T-cell (primary cell): ENCODE data around the gene RGS7. TPM values are rescaled to one million over a fixed set of nuclear protein-coding genes. Genes with fewer than 3 reads are reported as not detected.
"Not testable (repeated sequence)": the region's sequence is repeated elsewhere in the genome, so short reads cannot be mapped to it uniquely, and the experiment has no call there.

Experiments used
- ATAC-seq, 4 experiments: fragments of 200-7000 bp in 3 of 4; fragments of 150-1000 bp in 1 of 4; cut with Tn5 transposase; replicated peaks in 1 of 4; 1 replicate in 3 of 4; 2 replicates in 1 of 4; pipeline ENCODE4 v1.10.0; 2021; ENCODE audit warnings: moderate library complexity in 3 of 4, mild to moderate bottlenecking in 2 of 4, moderate number of reproducible peaks in 1 of 4
- CTCF ChIA-PET, 2 donors: fragments of 300-600 bp; sonication (Branson Sonifier 250); formaldehyde crosslinking; loops; one replicate each; lab custom pipeline; 2022; ENCODE audit warnings: antibody characterized with exemption in 2 of 2; lab: Charles Lee
- POLR2A ChIA-PET, 2 donors: fragments of 300-600 bp; sonication (Branson Sonifier 250); formaldehyde crosslinking; loops; one replicate each; lab custom pipeline; 2022; ENCODE audit warnings: antibody characterized with exemption in 2 of 2; lab: Charles Lee
- DNase-seq, 35 experiments: peaks; one replicate each; pipeline versions ENCODE4 v3.0.0 to v3.0.0-alpha.2; 2013 to 2023
- H3K27ac ChIP-seq: one replicate; pipeline ENCODE4 v1.5.1; 2013; ENCODE audit warnings: low read length
- H3K27me3 ChIP-seq, 2 experiments: replicated peaks in 1 of 2; 1 replicate in 1 of 2; 2 replicates in 1 of 2; pipeline versions ENCODE4 v1.6.1 to v1.7.0; 2013; ENCODE audit warnings: low read length in 1 of 2, mixed read lengths in 1 of 2; ENCODE audit not compliant: control insufficient read depth in 2 of 2, insufficient read depth in 2 of 2; ENCODE audit errors: extremely low read depth in 1 of 2
- H3K36me3 ChIP-seq, 2 donors: 1 replicate in 1 of 2; 2 replicates in 1 of 2; pipeline versions ENCODE4 v1.6.1 to v1.7.0; 2013; ENCODE audit warnings: low read length in 1 of 2; ENCODE audit not compliant: control insufficient read depth in 2 of 2, insufficient read depth in 1 of 2; ENCODE audit errors: extremely low read depth in 1 of 2
- H3K4me1 ChIP-seq, 2 experiments: 1 replicate in 1 of 2; 2 replicates in 1 of 2; pipeline versions ENCODE4 v1.6.1 to v1.7.0; 2013; ENCODE audit warnings: low read length in 2 of 2, mixed read lengths in 1 of 2; ENCODE audit not compliant: insufficient read depth in 2 of 2, control insufficient read depth in 1 of 2; ENCODE audit errors: extremely low read depth in 1 of 2
- H3K4me3 ChIP-seq, 2 donors: 1 replicate in 1 of 2; 2 replicates in 1 of 2; pipeline versions ENCODE4 v1.5.1 to v1.7.0; 2013; ENCODE audit warnings: mild to moderate bottlenecking in 2 of 2, low read length in 1 of 2, moderate library complexity in 1 of 2; ENCODE audit not compliant: control insufficient read depth in 1 of 2; ENCODE audit errors: extremely low read depth in 1 of 2
- H3K9me3 ChIP-seq: 2 replicates; pipeline ENCODE4 v1.7.0; 2013
- H3K27ac Mint-ChIP-seq, 2 donors: one replicate each; pipeline ENCODE4 v1.8.0; 2020 to 2021; ENCODE audit warnings: mild to moderate bottlenecking in 2 of 2, mixed read lengths in 2 of 2
- H3K27me3 Mint-ChIP-seq, 2 donors: one replicate each; pipeline ENCODE4 v1.8.0; 2021 to 2022; ENCODE audit warnings: mixed read lengths in 2 of 2
- H3K36me3 Mint-ChIP-seq: one replicate; pipeline ENCODE4 v1.8.0; 2021; ENCODE audit warnings: mixed read lengths
- H3K4me1 Mint-ChIP-seq, 3 donors: one replicate each; pipeline ENCODE4 v1.8.0; 2020 to 2022; ENCODE audit warnings: mixed read lengths in 3 of 3, mild to moderate bottlenecking in 1 of 3
- H3K4me3 Mint-ChIP-seq, 3 donors: one replicate each; pipeline ENCODE4 v1.8.0; 2020 to 2022; ENCODE audit warnings: mild to moderate bottlenecking in 3 of 3, mixed read lengths in 3 of 3, moderate library complexity in 3 of 3
- H3K9me3 Mint-ChIP-seq, 3 donors: one replicate each; pipeline ENCODE4 v1.8.0; 2020 to 2022; ENCODE audit warnings: mixed read lengths in 3 of 3
- WGBS: methylation state at CpG from one replicate; pipeline ENCODE4 v1.1.5; 2013; ENCODE audit warnings: missing lambda C conversion rate; ENCODE audit not compliant: insufficient coverage; 5-methylcytosine and 5-hydroxymethylcytosine counted together
- total RNA-seq, 35 experiments: library from RNA in 6 of 35; stranded (reverse) in 6 of 35; fragments of 120-200 nt in 1 of 35; gene quantifications; one replicate each; pipeline versions ENCODE4 v1.2.1 to v1.2.4 and lab custom pipeline; 2013 to 2026

Gene RGS7
- total RNA-seq, 5 donors from 2014 or later (not counting 1 experiment from before 2014, with no cell fraction given): not detected

DNA sequence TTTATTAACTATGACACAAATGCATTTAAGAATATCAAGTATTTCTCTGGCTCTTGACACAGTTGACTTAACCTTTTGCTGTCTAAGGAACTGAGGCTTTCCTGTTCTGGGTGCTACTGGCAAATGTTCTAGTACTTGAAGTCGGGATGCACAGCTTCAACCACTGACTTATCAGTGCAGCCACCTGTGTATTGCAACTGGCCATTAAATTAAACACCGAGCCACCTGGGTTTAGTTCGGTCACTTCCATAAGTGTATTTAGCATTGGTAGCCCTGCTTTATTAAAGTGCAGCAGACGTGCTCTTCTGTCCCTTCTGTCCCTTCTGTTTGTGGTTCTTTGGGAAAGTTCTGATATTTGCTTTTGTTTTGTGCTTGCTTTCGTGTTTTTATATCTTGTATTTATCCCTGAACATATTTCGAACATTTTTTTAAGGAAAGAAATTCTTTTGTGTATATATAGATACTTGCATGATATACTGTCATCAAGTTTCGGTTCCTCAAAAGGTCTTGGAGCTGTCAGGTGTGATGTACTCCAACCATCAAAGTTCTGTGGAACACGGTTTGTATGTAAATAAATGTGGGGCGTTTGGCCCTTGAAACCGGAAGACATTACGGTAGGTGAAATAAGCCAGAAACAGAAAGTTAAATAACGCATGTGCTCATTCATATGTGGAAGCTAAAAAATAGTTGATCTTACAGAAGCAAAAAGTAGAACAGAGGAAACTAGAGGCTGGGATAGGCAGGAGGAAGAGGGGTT lies 447.1 kb downstream of the RGS7 start:
- Histone ChIP-seq H3K9me3 (no peaks in the 10 kb centered on the region), H3K27ac (no peak overlapping the region), H3K4me3 (no peak overlapping the region), H3K4me1 (no peaks in the 10 kb centered on the region), H3K36me3 (no peaks in the 10 kb centered on the region), H3K27me3 (no peaks in the 10 kb centered on the region)
- Mint-ChIP-seq H3K9me3 (peaks cover 3 to 10% (median 4%) of the 10 kb centered on the region in 3 donors), H3K27ac (no peak overlapping the region), H3K27me3 (peaks cover 0 to 1% of the 10 kb centered on the region in 2 donors), H3K4me1 (no peaks in the 10 kb centered on the region), H3K36me3 (no peaks in the 10 kb centered on the region), H3K4me3 (no peak overlapping the region)
- ChIA-PET CTCF (no interaction called here), POLR2A (no interaction called here)
- DNase-seq: no peak
- WGBS: 81% methylated on average over 9 of the region's 12 CpGs
- ATAC-seq: no peak

DNA sequence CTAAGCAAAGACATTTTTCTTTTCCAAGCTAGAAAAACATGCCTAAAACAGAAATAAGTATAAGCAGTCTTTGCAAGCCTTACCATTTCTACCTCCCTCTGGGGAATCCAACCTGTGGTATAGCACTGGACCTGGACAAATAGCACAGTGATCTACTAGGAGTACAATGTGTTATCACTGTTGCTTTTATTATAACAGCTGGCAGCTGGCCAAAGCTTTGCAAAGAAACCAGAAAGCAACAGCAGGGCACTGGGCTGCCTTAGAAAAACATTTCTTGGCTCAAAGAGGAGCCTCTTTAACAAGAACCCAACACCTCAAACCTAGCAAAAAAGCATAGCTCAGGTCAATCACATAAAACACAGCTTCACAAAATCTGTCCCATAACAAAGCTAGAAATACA lies 450.5 kb downstream of the RGS7 start:
- Histone ChIP-seq H3K36me3 (no peaks in the 10 kb centered on the region), H3K27ac (no peak overlapping the region), H3K27me3 (no peaks in the 10 kb centered on the region), H3K4me1 (no peaks in the 10 kb centered on the region), H3K9me3 (no peaks in the 10 kb centered on the region), H3K4me3 (no peak overlapping the region)
- Mint-ChIP-seq H3K27ac (no peak overlapping the region), H3K4me1 (no peaks in the 10 kb centered on the region), H3K4me3 (no peak overlapping the region), H3K36me3 (no peaks in the 10 kb centered on the region), H3K9me3 (peaks cover 8 to 20% (median 9%) of the 10 kb centered on the region in 3 donors), H3K27me3 (peaks cover 0 to 1% of the 10 kb centered on the region in 2 donors)
- no peak for ATAC-seq
- DNase-seq: no peak
- ChIA-PET CTCF (no interaction called here), POLR2A (interaction anchor here in 1 of 2 donors (0.6 kb wide), 1 partner anchor 13 kb away, joined by 3 read pairs; no protein-coding TSS in a partner anchor)

DNA sequence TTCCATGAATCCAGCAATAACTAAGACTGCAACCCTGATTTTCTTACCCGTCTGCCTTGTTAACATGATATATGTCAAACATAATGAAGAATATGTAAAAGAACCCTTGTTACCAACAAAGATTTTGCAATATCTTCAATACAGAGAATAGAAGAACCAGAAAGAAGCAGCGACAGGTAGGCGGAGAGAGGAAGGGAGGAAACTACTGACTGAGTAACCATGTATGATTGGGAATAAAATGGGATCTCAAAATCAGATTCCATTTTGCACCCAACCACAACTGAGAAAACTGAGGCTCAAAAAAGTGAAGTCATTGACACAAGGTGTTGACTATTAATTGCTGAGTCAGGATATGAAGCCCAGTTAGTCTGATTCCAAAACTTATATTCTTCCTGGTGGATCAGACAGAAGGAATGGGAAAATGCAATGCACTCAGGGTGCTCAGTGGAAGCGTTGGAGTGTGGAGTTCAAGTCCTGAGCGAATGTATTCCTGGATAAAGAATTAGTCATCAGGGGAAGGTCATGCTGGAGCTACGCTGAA lies 451.7 kb downstream of the RGS7 start:
- DNase-seq (no peak), ATAC-seq (no peak)
- H3K27ac ChIP-seq: no peak overlapping the region
- no peak overlapping the region for H3K4me3 ChIP-seq
- POLR2A ChIA-PET: no interaction called here
- H3K36me3 Mint-ChIP-seq: no peaks in the 10 kb centered on the region
- 67% methylated on average over 3 of the region's 6 CpGs for WGBS
- peaks cover 0 to 1% of the 10 kb centered on the region in 2 donors for H3K27me3 Mint-ChIP-seq
- no peaks in the 10 kb centered on the region for H3K4me1 ChIP-seq
- peaks cover 9 to 13% (median 11%) of the 10 kb centered on the region in 3 donors for H3K9me3 Mint-ChIP-seq
- H3K36me3 ChIP-seq: no peaks in the 10 kb centered on the region
- H3K27ac Mint-ChIP-seq: no peak overlapping the region
- no peaks in the 10 kb centered on the region for H3K27me3 ChIP-seq
- no peaks in the 10 kb centered on the region for H3K4me1 Mint-ChIP-seq
- no peaks in the 10 kb centered on the region for H3K9me3 ChIP-seq
- CTCF ChIA-PET: no interaction called here
- H3K4me3 Mint-ChIP-seq: no peak overlapping the region

DNA sequence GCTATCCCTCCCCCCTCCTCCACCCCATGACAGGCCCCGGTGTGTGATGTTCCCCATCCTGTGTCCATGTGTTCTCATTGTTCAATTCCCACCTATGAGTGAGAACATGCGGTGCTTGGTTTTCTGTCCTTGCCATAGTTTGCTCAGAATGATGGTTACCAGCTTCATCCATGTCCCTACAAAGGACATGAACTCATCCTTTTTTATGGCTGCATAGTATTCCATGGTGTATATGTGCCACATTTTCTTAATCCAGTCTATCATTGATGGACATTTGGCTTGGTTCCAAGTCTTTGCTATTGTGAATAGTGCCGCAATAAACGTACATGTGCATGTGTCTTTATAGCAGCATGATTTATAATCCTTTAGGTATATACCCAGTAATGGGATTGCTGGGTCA lies 461.6 kb downstream of the RGS7 start:
- H3K27ac Mint-ChIP-seq, H3K9me3 ChIP-seq, H3K27me3 ChIP-seq, H3K36me3 Mint-ChIP-seq, ATAC-seq, POLR2A ChIA-PET, H3K4me3 ChIP-seq, H3K27me3 Mint-ChIP-seq, CTCF ChIA-PET, DNase-seq, H3K4me1 Mint-ChIP-seq, H3K4me3 Mint-ChIP-seq, H3K4me1 ChIP-seq, H3K27ac ChIP-seq, H3K36me3 ChIP-seq: not testable (repeated sequence)
- WGBS: 75% methylated on average over 1 of the region's 4 CpGs
- peaks cover 7 to 11% (median 11%) of the 10 kb centered on the region in 3 donors for H3K9me3 Mint-ChIP-seq

DNA sequence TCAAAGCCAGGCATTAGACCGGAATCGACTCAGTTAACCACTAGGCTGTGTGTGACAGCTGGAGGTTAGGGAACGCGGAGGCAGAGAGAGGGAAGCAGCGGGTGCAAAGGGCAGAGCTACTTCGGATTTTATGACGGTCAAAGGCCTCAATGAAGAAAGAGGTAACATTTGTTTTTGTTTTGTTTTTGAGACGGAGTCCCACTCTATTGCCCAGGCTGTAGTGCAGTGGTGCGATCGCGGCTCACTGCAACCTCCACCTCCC lies 468.3 kb downstream of the RGS7 start:
- H3K9me3 Mint-ChIP-seq: peaks cover 3 to 11% (median 4%) of the 10 kb centered on the region in 3 donors
- ATAC-seq (no peak), DNase-seq (no peak)
- H3K36me3 ChIP-seq: no peaks in the 10 kb centered on the region
- no peaks in the 10 kb centered on the region for H3K27me3 ChIP-seq
- POLR2A ChIA-PET: no interaction called here
- no peaks in the 10 kb centered on the region for H3K9me3 ChIP-seq
- H3K27ac Mint-ChIP-seq: no peak overlapping the region
- H3K36me3 Mint-ChIP-seq: no peaks in the 10 kb centered on the region
- H3K27ac ChIP-seq: no peak overlapping the region
- no peaks in the 10 kb centered on the region for H3K27me3 Mint-ChIP-seq
- H3K4me1 Mint-ChIP-seq: no peaks in the 10 kb centered on the region
- H3K4me3 Mint-ChIP-seq: no peak overlapping the region
- CTCF ChIA-PET: no interaction called here
- no peaks in the 10 kb centered on the region for H3K4me1 ChIP-seq
- 93% methylated on average over 6 of the region's 11 CpGs for WGBS
- no peak overlapping the region for H3K4me3 ChIP-seq

DNA sequence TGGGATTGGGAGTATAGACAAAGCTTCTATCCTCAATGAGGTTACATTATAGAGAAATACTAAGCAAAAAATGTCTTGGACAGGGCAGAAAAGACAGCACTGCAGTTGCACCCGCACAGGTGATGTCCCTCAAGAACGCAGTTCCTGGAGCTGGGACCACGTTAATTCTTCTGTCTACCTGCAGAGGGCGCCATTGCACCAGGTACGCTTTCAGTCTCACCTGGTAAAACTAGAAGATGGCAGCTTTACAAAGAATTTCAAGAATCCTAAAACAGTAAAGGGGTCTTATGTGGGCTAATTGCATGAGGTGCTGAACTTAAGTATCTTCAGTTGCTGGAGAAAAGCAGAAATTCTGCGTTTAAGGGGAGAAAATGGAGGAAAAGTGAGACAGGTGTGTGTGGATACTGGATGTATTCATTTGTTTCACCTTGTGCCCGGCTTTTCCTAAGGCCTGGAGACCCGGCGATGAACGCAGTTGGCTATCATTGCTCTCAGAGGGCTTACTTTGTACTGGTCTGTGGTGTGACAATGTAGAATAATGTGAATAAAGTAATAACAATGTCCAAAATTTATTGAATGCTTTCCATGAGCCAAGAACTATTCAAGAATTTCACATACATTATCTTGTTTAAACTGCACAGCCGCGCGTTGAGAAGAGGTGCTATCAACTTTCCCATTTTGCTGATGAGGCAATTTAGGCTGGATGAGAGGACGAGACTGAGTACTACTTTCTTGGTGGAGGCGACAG lies 468.8 kb downstream of the RGS7 start:
- DNase-seq (no peak), ATAC-seq (no peak)
- Histone ChIP-seq H3K27ac (no peak overlapping the region), H3K27me3 (no peaks in the 10 kb centered on the region), H3K9me3 (no peaks in the 10 kb centered on the region), H3K4me3 (no peak overlapping the region), H3K4me1 (no peaks in the 10 kb centered on the region), H3K36me3 (no peaks in the 10 kb centered on the region)
- Mint-ChIP-seq H3K4me1 (no peaks in the 10 kb centered on the region), H3K27ac (no peak overlapping the region), H3K4me3 (no peak overlapping the region), H3K27me3 (no peaks in the 10 kb centered on the region), H3K9me3 (peaks cover 3 to 14% (median 7%) of the 10 kb centered on the region in 3 donors), H3K36me3 (no peaks in the 10 kb centered on the region)
- ChIA-PET POLR2A (no interaction called here), CTCF (no interaction called here)
- 71% methylated on average over 8 of the region's 15 CpGs for WGBS
